GOT3 (cell line): Measurements from ENCODE around the gene OR6Y1.

Experiments
- DNase-seq: peaks from one replicate; lab custom pipeline; 2025; ENCODE audit warnings: mixed read lengths; lab: John Stamatoyannopoulos, UW

Gene OR6Y1, protein sequence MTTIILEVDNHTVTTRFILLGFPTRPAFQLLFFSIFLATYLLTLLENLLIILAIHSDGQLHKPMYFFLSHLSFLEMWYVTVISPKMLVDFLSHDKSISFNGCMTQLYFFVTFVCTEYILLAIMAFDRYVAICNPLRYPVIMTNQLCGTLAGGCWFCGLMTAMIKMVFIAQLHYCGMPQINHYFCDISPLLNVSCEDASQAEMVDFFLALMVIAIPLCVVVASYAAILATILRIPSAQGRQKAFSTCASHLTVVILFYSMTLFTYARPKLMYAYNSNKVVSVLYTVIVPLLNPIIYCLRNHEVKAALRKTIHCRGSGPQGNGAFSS

DNA sequence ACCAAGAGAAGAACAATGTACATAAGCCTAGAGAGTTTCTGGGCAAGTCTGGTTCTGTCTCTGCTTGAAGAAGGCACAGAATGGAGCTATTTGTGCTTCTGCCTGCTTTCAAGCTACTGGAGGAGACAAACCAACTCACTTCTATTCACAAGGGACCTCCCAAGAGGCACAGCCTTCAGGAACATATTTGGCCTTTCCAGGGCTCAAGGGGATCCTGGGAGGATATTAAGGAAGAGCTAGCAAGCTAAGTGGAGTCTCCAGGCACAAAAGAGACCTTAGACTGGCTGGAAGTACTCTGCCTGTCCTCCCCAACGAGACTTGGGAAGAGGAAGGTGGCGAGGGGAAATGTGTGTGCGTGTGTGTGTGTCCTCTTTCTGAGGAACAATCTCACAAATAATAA, at the start of gene OR6Y1:
Gene OR6Y1 (minus strand): TSS at position 54 of the 400 bp plus-strand sequence. CDS start 6,300 bp downstream, outside the sequence.
- no peak for DNase-seq

DNA sequence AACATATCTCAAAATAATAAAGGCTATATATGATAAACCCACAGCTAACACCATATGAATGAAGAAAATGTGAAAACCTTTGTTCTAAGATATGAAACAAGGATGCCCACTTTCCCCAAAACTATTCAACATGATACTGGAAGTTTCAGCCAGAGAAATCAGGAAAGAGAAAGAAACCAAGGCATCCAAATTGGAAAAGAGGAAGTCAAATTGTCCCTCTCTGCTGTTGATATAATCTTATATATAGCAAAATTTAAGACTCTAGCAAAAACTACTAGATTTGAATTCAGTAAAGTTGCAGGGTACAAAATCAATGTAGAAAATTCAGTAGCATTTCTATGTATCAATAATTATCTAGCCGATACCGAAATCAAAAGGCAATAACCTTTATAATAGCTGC, 46.5 kb upstream of the OR6Y1 start:
- no peak for DNase-seq

DNA sequence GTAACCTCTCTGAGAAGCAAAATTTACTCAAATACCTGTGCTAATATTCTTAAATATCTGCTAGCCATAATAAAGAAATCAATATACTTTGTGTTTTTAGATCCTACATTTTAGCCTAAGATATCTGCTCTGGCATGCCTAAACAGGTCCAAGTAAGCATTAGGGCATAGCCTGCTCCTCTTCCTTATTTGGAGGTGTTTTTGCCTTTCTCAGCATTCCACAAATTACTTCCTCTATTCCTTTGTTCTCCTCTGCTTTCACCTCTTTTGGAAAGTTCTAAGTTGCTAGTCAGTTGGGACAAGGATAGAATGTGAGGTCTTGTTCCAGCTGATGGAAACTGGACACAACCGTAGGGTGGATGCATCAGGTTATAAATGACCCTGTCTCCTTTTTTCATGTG, 32.7 kb upstream of the OR6Y1 start:
- no peak for DNase-seq

DNA sequence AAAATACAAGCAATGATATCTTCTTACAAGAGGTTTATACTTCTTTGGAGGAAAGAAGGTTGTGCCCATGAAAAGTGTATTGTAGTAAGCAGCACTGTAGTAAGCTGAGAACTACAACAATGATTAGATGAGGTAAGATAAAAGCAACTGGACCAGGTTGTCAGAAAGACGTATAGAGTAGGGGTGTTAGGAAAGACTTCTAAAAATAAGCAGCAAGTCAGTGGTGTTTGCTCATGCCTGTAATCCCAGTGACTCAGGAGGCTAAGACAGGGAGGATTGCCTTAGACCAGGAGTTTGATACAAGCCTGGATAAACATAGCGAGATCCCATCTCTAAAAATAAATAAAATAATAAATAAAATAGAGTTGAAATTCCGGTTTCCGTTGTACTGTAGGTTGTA, 29.8 kb upstream of the OR6Y1 start:
- no peak for DNase-seq

DNA sequence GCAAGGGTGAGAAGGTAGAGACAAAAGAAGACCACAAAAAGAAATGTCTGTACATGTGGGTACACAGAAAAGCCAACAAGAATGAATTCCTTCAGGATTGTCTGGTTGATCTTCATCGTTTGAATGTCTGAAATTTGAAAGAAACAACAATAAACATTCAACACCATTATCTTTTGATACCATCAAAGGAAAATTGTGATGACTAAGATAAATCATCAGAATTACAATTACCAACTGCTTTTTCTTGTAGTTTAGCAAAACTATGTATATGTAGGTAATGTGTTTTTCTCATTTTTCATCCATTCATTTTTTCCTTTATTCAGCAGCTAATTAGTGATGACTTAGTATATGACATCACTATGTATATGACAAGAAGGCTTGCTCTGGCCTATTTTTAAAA, 25.5 kb upstream of the OR6Y1 start, which contains the start of gene OR10X1:
Gene OR10X1 (minus strand): TSS at position 167 of the 400 bp plus-strand sequence. CDS start 0 bp downstream, at position 167.
- DNase-seq = no peak

DNA sequence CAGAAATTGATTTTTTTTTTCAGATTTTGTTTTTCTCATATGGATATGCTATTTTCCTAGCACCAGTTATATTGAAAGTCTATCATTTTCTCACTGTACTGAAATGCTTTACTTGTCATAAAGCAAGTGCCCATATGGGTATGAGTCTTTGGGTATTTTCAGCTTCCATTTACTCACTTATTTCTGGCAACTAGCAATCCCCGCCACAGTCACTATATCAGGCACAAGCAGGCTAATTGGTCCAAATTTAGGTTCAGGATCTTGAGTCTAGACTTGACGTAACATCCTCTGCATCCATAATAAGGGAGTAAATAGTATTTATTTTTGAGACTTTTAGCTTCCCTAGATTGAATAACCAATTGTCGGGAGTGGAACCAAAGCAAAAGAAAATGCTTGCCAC, 23.4 kb upstream of the OR6Y1 start:
- no peak for DNase-seq

DNA sequence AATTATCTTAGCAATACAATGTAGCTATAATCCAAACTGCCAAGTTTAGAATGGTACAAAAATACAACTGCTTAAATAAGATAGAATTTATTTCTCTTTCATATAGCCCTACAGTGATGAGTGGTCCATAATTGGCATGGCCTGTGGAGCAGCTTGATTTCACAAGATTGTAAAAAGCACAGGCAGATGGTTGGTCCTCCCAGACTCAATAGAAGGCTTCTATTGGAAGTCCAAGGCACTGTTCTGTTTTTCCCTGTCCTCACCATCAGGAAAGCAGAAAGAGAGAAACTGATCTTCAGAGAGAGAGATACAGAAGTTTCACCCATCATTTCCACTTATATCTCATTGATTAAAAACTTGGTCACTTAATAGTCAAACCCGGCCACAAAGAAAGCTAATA, 18.0 kb upstream of the OR6Y1 start:
- DNase-seq = no peak

DNA sequence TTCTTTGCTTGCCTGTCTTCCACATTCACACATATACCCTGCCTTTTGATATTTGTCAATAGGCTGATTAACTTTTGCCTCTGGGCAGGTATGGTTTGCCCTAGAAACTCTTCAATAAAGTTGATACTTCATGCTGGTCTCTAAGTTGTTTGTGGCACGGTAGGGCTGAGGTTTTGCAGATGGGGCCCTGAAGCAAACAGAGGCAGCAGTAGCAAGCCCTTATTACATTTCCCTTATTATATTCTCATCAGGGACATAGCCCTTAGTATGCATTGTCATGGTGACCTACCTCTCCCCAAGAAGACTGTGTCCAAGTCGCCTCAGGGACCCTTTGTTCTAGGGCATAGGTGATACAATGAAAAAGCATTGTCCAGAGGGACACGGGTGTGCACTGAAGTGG, 16.3 kb upstream of the OR6Y1 start, which contains the start of gene OR6P1:
Gene OR6P1 (minus strand): TSS at position 101 of the 400 bp plus-strand sequence. CDS start 6,976 bp downstream, outside the sequence.
- DNase-seq = no peak

DNA sequence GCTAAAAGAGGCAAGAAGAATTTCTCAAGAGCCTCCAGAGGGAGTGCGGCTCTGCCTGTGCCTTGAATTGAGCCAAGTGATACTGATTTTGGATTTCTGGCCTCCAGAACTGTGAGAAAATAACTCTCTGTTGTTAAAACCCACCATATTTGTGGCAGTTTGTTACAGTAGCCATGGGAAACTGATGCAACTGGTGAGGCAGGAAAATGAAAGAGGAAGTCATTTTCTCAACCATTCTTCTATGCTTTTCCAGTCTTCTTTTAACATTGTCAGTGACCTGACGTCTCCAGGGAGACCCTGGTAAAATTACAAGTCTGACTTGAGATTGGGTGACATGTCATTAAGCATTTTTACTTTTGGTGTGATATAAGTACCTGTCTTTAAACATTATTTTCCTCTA, 10.4 kb upstream of the OR6Y1 start:
- DNase-seq = no peak

DNA sequence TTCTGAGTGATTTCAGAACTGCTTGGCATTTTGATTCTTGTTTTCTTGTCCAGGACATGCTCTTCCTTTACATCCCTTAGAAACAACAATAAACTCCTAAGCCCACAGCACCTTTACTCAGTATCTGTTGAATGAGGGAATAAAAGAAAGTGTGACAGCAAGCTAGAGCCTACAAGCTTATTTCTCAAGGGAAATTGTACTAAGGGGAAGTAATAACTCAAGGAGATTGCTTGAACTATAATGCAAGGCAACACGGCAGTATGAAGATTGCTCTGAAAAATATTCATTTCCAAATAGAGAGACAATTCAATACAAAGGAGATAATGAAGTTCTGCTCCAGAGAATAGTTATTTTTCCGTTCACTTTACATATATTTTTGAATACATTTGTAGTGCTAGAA, 9.6 kb upstream of the OR6Y1 start:
- DNase-seq = no peak

DNA sequence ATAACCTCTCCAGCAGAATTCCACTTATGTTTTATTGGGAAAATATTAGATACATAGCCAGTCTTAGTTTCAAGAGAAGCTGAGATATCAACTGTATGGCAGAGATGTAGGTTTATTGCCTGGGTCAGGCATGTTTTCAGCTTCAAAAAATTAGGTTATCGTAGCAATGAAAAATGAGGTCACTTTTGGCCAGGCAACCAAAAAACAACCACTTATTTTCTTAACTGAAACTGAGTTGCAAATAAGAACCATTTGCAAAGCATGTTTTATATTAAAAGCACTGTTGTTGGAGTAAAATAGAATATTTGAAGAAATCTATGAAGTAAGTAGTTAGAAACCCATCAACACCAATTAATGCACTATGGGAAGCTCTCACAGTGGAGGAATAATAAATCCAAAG, 5.5 kb upstream of the OR6Y1 start:
- DNase-seq = no peak

DNA sequence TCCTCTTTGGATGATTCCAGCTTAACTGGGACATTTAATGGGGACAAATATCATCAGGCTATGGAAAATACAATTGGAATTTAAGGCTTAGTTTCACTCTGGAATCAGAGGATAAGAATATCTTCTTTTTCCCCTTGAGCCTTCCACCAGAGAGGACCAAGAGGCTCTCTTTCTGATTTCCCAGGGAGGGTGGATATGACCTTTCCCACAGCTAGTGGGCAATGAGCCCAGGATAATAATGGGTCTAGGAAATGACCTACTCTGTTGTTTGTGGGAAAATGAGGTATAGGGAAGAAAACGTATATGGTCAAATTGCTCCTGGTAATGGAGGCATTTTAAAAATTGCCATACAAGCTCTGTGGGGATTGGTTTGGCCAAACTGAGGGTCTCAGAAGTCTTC, 1.9 kb downstream of the OR6Y1 start:
- DNase-seq = no peak

DNA sequence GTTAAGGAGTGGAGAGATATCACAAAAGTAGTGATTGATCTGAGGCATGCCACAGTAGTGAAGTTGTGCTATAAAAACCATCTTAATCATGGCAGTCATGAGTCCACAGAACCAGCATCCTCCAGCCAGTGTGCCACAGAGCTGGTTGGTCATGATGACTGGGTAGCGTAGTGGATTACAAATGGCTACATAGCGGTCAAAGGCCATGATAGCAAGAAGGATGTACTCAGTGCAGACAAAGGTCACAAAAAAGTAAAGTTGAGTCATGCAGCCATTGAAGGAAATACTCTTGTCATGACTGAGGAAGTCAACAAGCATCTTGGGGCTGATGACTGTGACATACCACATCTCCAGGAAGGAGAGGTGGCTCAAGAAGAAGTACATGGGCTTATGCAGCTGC, 6.7 kb downstream of the OR6Y1 start:
- no peak for DNase-seq

DNA sequence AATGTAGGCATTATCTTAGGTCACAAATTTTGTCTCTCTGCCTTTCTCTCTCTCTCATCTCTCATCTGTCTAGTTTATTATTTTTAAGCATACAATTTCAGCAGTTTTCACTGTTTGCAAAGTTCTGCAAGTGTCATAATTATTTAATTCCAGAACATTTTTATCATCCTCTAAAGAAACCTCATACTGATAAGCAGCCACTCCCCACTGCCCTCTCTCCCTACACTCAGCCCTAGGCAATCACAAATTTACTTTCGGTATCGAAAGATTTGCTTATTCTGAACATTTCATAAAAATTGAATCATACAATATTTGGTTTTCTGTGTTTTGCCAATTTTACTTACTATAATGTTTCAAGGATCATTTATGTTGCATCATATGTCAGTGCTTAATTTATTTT, 16.6 kb downstream of the OR6Y1 start:
- no peak for DNase-seq

DNA sequence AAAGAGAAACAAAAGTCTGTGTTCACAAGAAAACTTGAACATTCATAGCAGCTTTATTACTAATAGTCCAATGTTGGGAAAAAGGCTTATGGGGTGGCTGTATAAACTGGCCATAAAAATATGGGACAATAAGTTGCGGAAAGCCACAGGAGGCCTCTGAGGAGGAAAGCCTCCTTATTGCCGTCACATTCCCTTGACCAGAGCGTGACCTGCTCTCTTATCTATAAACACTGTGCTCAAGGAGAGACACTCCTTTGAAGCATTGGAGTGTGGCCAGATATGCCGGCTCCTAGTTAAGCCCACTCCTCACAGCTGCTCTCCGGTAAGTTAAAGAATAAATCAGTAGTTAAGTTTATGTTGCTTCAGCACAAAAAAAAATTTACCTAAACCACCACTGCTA, 19.7 kb downstream of the OR6Y1 start:
- DNase-seq = no peak

DNA sequence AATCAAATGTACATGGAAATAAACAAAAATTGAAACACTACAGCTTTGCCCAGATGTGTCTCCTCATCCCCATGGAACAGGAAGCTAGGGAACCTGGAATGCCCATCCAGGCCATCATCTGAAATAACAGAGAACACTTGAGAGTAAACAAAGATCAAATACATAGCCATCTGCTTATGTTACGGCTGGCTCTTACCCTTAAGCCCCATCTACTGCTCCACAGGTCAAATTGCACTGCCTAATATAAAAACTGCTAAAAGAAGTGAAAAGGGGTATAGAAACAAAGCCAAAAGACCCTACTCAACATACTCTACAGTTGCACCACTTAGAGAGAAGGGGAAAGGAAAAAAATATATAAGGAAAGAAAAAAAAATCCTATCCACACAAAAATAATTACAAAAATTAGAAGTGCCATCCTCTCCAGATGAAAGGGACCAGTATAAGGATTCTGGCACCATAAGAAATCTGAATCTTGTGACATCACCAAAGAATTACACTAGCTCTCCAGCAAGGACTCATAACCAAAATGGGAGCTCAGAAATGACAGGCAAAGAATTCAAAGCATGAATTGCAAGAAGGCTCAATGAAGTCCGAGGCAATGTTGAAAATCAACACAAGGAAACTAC, 26.9 kb downstream of the OR6Y1 start:
- no peak for DNase-seq

DNA sequence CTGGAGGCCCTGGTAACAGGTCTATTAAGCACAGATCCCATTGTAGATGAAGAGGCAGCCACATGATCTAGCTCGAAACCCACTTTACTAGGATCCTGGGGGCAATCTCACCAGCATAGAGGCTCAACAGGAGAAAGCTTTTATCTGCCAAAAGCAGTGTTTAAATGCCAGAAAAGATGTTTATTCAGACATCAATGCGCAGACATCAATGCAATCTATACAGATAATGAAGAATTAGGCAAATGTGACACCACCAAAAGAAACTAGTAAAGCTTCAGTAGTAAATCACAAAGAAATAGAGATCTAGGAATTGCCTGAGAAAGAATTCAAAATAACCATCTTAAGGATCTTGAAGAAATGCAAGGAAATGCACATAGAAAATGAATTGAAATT, 32.5 kb downstream of the OR6Y1 start:
- DNase-seq = no peak

DNA sequence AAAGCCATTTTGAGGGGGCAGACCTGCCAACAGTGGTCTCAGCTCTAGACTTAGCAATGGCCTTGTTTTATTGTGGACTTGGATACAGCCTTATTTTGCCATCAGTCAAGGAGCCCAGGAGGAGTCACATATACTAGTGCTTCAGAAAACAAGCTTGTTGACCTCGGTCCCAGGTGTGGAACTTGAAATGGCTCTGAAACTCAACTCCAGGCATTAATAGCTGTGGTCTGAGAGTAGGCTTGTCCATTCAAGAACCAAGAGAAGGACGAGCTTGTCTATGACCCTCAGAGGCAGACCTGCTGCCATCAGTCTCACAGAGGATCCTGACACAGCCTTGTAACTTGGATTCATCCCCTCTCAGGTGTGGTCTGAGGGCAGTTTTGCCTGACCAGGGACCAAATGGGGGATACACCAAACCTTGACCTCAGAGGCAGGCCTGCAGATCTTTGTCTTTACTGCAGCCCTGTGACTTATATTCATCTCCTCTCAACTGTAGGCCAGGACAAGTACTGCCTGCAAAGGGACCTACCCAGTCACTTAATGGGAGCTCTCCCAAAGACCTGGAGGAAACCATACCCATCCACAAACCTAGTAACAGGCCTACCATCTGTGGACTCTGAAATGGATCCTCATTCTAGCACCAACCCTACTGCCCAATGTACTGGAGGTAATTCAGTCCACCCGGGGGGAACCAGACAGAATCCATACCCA, 33.1 kb downstream of the OR6Y1 start:
- DNase-seq = no peak

DNA sequence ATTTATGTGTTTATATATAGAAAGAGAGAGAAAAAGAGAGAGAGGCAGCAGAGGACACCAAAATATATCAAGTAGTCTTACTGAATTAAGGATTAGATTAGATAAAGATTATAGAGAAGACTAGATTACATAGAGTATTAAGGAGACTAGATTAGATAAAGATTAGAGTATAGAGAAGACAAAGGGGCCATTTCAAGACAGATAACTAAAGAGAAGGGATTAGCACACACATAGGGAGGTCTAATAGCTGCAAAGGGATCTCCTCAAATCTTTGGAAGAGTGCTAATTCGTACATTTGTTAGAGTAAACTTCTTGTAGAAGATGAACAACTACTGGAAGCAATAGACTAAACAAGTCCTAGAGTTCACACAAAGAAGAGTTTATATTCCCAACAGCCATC, 34.2 kb downstream of the OR6Y1 start:
- DNase-seq = no peak

DNA sequence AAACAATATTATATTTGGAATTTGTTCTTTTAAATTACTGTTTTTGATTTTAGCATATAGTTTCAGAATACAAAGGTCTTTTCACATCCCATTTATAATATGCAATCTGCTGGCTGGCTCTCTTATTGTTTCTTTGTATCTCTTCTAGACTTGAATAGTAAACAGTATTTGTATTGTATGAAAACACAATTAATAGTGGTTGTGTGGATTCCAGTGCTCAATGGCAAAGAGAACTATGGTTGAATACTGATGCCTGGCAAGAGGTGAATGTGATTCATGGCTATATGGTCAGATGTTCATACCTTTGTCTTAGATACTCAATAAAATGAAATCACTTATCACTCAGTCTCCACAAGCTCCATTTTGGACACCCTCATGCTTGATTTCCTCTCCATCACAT, 37.2 kb downstream of the OR6Y1 start:
- no peak for DNase-seq

DNA sequence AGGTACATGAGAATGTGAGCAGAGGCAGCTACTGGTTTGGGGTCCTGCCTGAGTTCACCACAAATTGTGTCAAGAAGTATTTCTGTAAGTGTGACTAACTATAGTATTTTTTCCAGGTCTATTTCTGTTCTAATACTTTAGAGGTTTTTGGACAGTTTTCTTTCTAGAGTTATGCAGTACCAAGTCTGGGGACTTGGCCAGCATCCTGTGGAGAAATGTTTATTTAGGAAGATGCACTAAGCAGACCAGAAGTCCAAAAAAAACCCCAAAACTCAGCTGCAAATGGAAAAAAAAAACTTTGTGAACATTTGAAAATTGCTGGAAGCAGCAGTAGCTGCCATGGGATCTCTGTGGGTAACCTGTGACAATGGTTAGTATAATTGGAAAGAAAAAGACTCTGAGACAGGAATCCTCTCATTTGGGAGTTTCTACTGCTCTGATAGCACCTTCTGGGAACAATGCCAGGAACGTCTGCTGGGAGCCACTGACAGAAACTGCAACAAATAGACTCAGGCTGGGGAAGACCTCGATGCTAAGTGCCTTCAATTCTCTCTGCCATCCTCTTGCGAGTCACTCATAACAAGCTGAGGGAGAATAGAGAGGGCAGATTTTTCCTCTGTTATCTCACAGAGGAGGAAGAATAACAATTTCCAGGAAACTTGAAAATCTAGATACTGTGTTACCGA, 44.6 kb downstream of the OR6Y1 start:
- no peak for DNase-seq

DNA sequence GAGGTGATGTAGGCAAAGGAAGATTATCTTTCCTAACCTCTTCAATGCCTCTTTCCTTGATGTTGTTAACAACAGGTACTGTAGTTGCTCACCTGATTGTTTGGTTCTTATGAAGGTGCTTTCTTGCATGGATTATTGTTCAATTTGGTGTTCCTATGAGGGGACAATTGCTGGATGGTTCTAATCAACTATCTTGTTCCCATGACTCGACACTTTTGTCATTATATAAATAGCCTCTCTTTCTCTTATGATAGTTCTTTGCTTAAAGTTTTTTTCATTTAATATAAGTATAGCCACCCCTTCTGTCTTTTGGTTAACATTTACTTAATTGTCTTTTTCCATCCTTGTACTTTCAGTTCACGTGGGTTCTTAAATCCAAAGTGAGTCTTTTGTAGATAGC, 46.7 kb downstream of the OR6Y1 start:
- no peak for DNase-seq
